HEK293T (cell line): ENCODE measurements around the gene SFT2D1.
"Not testable (repeated sequence)": the region's sequence is repeated elsewhere in the genome, so short reads cannot be mapped to it uniquely, and the experiment has no call there.

ENCODE experiments used
- CTCF ChIA-PET: fragments of 350-600 bp; formaldehyde crosslinking; extraction: SDS; loops from one replicate; lab custom pipeline; 2021; ENCODE audit warnings: antibody characterized with exemption, inconsistent platforms; lab: Yijun Ruan, JAX
- POLR2A ChIA-PET: fragments of 350-600 bp; formaldehyde crosslinking; extraction: SDS; loops from one replicate; lab custom pipeline; 2020; ENCODE audit warnings: antibody characterized with exemption, inconsistent platforms; lab: Yijun Ruan, JAX
- DNase-seq: peaks from one replicate; pipeline ENCODE4 v3.0.0; 2012; ENCODE audit warnings: mixed read lengths; ENCODE audit errors: extremely low spot score
- ARNT ChIP-seq: fragments of 450-650 bp; IDR thresholded peaks from 2 replicates; pipeline ENCODE4 v1.6.1; 2017; ENCODE audit warnings: mild to moderate bottlenecking
- BHLHE40 ChIP-seq: fragments of 450-650 bp; IDR thresholded peaks from 2 replicates; pipeline ENCODE4 v1.6.1; 2016; ENCODE audit warnings: mild to moderate bottlenecking, moderate library complexity, borderline replicate concordance
- CTBP1 ChIP-seq: fragments of 450-650 bp; IDR thresholded peaks from 2 replicates; pipeline ENCODE4 v1.6.1; 2016; ENCODE audit warnings: borderline replicate concordance
- ELF4 ChIP-seq: fragments of 450-650 bp; IDR thresholded peaks from 2 replicates; pipeline ENCODE4 v1.6.1; 2017; ENCODE audit warnings: antibody characterized with exemption
- FOXA1 ChIP-seq: fragments of 450-650 bp; IDR thresholded peaks from 2 replicates; pipeline ENCODE4 v1.6.1; 2016; ENCODE audit warnings: mild to moderate bottlenecking
- FOXK2 ChIP-seq: fragments of 450-650 bp; IDR thresholded peaks from 2 replicates; pipeline ENCODE4 v1.6.1; 2016; ENCODE audit warnings: mild to moderate bottlenecking
- FOXM1 ChIP-seq: fragments of 450-650 bp; IDR thresholded peaks from 2 replicates; pipeline ENCODE4 v1.6.1; 2017; ENCODE audit warnings: mild to moderate bottlenecking, borderline replicate concordance
- HDGF ChIP-seq: fragments of 450-650 bp; IDR thresholded peaks from 2 replicates; pipeline ENCODE4 v1.6.1; 2017; ENCODE audit warnings: antibody characterized with exemption, borderline replicate concordance
- L3MBTL2 ChIP-seq: fragments of 450-650 bp; conservative IDR thresholded peaks from 2 replicates; pipeline ENCODE4 v1.6.1; 2016; ENCODE audit warnings: mild to moderate bottlenecking
- LEF1 ChIP-seq: fragments of 450-650 bp; IDR thresholded peaks from 2 replicates; pipeline ENCODE4 v1.6.1; 2017; ENCODE audit warnings: mild to moderate bottlenecking, borderline replicate concordance
- NFRKB ChIP-seq: fragments of 450-650 bp; IDR thresholded peaks from 2 replicates; pipeline ENCODE4 v1.6.1; 2016; ENCODE audit warnings: mild to moderate bottlenecking, moderate library complexity
- PKNOX1 ChIP-seq: fragments of 450-650 bp; IDR thresholded peaks from 2 replicates; pipeline ENCODE4 v1.6.1; 2016
- SP1 ChIP-seq: fragments of 450-650 bp; IDR thresholded peaks from 2 replicates; pipeline ENCODE4 v1.6.1; 2017
- SUZ12 ChIP-seq: fragments of 450-650 bp; IDR thresholded peaks from 2 replicates; pipeline ENCODE4 v1.6.1; 2016; ENCODE audit warnings: mild to moderate bottlenecking
- TARDBP ChIP-seq: fragments of 450-650 bp; IDR thresholded peaks from 2 replicates; pipeline ENCODE4 v1.6.1; 2016
- ZNF384 ChIP-seq: fragments of 450-650 bp; IDR thresholded peaks from 2 replicates; pipeline ENCODE4 v1.6.1; 2016

SFT2D1 gene

GRCh38 chr6:166366921-166367320 lies 24.6 kb upstream of the SFT2D1 start:
- DNase-seq = no peak
- POLR2A ChIA-PET = no interaction called here
- TF ChIP-seq SP1 (no peak), CTBP1 (no peak), L3MBTL2 (no peak), FOXM1 (no peak), ELF4 (no peak), FOXA1 (no peak), LEF1 (no peak), ZNF384 (no peak), ARNT (no peak), HDGF (no peak), SUZ12 (no peak), PKNOX1 (no peak), BHLHE40 (no peak), TARDBP (no peak), FOXK2 (no peak)
- CTCF ChIA-PET = interaction anchor here (0.7 kb wide), 2 partner anchors 9 to 15 kb away, joined by 3 to 5 read pairs; no protein-coding TSS in a partner anchor

- DNase-seq = no peak
- ChIA-PET POLR2A (no interaction called here), CTCF (no interaction called here)
- TF ChIP-seq TARDBP (no peak), LEF1 (no peak)
Measured at GRCh38 chr6:166365806-166366205, 23.5 kb upstream of the SFT2D1 start.

GRCh38 chr6:166365221-166365620 lies 22.9 kb upstream of the SFT2D1 start:
- POLR2A ChIA-PET = interaction anchor here (2.2 kb wide), 1 partner anchor 22 kb away, joined by 5 read pairs; no protein-coding TSS in a partner anchor
- TF ChIP-seq CTBP1 = no peak
- no peak for TF ChIP-seq ELF4
- no peak for TF ChIP-seq NFRKB
- no peak for TF ChIP-seq FOXK2
- no peak for TF ChIP-seq ZNF384
- TF ChIP-seq TARDBP = no peak
- TF ChIP-seq FOXM1 = no peak
- no peak for TF ChIP-seq FOXA1
- TF ChIP-seq LEF1 = no peak
- no peak for TF ChIP-seq PKNOX1
- TF ChIP-seq SUZ12 = no peak
- no peak for TF ChIP-seq ARNT
- TF ChIP-seq HDGF = no peak
- TF ChIP-seq SP1 = no peak
- no peak for TF ChIP-seq BHLHE40
- CTCF ChIA-PET = interaction anchor here (0.8 kb wide), 1 partner anchor 16 kb away, joined by 4 read pairs; no protein-coding TSS in a partner anchor
- no peak for DNase-seq

- ChIA-PET CTCF (no interaction called here), POLR2A (interaction anchor here (2.2 kb wide), 1 partner anchor 21 kb away, joined by 5 read pairs; no protein-coding TSS in a partner anchor)
- DNase-seq = no peak
- TF ChIP-seq L3MBTL2 (no peak), HDGF (no peak), CTBP1 (no peak), SUZ12 (no peak), ZNF384 (no peak), BHLHE40 (no peak), LEF1 (no peak), NFRKB (no peak), ELF4 (no peak), FOXM1 (no peak), SP1 (no peak)
Measured at GRCh38 chr6:166364456-166364855, 22.1 kb upstream of the SFT2D1 start.

- DNase-seq, CTCF ChIA-PET, POLR2A ChIA-PET: not testable (repeated sequence)
Measured at GRCh38 chr6:166362427-166362826, 20.1 kb upstream of the SFT2D1 start.

- TF ChIP-seq FOXM1 (no peak), ELF4 (no peak), FOXA1 (no peak), FOXK2 (no peak), TARDBP (no peak), ZNF384 (no peak), SUZ12 (no peak), NFRKB (no peak), PKNOX1 (no peak), CTBP1 (no peak), LEF1 (no peak), HDGF (no peak), ARNT (no peak), BHLHE40 (no peak), L3MBTL2 (no peak), SP1 (no peak)
- ChIA-PET POLR2A (no interaction called here), CTCF (no interaction called here)
- no peak for DNase-seq
Measured at GRCh38 chr6:166361077-166361429, 18.7 kb upstream of the SFT2D1 start.
